ENCODE results near the gene SEMA6D.

SEMA6D gene, protein sequence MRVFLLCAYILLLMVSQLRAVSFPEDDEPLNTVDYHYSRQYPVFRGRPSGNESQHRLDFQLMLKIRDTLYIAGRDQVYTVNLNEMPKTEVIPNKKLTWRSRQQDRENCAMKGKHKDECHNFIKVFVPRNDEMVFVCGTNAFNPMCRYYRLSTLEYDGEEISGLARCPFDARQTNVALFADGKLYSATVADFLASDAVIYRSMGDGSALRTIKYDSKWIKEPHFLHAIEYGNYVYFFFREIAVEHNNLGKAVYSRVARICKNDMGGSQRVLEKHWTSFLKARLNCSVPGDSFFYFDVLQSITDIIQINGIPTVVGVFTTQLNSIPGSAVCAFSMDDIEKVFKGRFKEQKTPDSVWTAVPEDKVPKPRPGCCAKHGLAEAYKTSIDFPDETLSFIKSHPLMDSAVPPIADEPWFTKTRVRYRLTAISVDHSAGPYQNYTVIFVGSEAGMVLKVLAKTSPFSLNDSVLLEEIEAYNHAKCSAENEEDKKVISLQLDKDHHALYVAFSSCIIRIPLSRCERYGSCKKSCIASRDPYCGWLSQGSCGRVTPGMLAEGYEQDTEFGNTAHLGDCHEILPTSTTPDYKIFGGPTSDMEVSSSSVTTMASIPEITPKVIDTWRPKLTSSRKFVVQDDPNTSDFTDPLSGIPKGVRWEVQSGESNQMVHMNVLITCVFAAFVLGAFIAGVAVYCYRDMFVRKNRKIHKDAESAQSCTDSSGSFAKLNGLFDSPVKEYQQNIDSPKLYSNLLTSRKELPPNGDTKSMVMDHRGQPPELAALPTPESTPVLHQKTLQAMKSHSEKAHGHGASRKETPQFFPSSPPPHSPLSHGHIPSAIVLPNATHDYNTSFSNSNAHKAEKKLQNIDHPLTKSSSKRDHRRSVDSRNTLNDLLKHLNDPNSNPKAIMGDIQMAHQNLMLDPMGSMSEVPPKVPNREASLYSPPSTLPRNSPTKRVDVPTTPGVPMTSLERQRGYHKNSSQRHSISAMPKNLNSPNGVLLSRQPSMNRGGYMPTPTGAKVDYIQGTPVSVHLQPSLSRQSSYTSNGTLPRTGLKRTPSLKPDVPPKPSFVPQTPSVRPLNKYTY

DNA sequence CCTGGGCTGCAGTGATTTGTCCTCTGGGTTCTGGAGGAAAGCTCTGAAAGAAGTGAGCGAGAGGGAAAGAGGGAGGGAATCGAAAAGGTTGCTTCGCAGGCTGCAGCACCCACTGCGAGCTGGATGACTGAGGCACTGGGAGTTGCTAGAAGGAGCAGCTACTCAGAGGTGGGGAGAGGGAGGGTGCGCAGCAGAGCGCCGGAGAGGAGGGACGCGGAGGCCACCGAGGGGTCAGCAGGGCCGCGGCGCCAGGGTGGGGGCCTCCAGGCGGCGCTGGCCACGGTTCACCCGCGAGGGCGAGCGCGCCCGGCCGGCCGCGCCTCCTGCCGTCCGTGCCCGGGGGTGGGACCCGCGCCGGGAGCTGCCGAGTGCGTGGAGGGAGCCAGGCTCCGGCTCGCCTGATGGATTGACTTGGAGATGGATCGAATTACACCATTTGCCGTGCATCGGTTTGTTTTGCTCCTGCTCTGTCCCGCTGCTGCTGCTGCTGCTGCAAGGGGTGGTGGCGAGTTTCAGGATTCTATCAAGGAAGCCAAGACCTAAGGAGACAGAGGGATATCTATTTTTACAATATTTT, at the start of gene SEMA6D:
SEMA6D (plus strand) TSS at position 470 of the 577 bp plus-strand sequence. CDS start 42,294 bp downstream, outside the sequence.
- Histone ChIP-seq H3K36me3 (ENCODE audit: control insufficient read depth, insufficient read depth, low read length) (no peaks in the 10 kb centered on the region), H3K4me3 (ENCODE audit: low read depth, low read length) (peak within 1 kb of the TSS; percentile 84), H3K27me3 (ENCODE audit: control insufficient read depth, insufficient read depth, low read length) (peaks cover 62% of the 10 kb centered on the region), H3K27ac (ENCODE audit: low read depth, low read length) (no peak within 1 kb of the TSS; the same call in 1 of the 2 replicates), H3K4me1 (ENCODE audit: control insufficient read depth, insufficient read depth, low read length) (peaks cover 19% of the 10 kb centered on the region), H3K9ac (ENCODE audit: low read length) (peak within 1 kb of the TSS; percentile 36), H3K9me3 (ENCODE audit: control insufficient read depth, insufficient read depth, low read depth, low read length) (no peaks in the 10 kb centered on the region)

DNA sequence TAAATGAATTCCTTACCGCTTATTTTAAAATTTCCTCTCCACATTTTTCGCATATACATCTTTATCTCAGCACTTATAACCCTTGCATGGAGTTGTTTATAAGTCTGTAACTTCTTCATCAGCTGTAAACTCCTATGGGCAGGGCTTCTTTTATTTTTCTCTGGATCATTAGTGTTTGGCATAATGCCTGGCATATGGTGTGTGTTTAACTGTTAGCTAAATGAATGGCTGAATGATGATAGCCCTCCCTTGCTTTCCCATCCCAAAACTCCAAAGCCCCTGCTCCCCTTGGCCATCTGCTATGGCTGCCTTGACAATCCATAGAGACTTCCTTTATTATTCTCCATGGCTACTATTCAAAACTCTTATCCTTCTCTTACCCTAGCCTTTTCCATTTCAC, 48.1 kb upstream of the SEMA6D start:
- Histone ChIP-seq H3K36me3 (ENCODE audit: control insufficient read depth, insufficient read depth, low read length) (no peaks in the 10 kb centered on the region), H3K27ac (ENCODE audit: low read depth, low read length) (no peak overlapping the region), H3K9me3 (ENCODE audit: control insufficient read depth, insufficient read depth, low read depth, low read length) (no peaks in the 10 kb centered on the region), H3K4me3 (ENCODE audit: low read depth, low read length) (no peak overlapping the region), H3K4me1 (ENCODE audit: control insufficient read depth, insufficient read depth, low read length) (peaks cover 13% of the 10 kb centered on the region), H3K9ac (ENCODE audit: low read length) (no peak overlapping the region), H3K27me3 (ENCODE audit: control insufficient read depth, insufficient read depth, low read length) (no peaks in the 10 kb centered on the region)

DNA sequence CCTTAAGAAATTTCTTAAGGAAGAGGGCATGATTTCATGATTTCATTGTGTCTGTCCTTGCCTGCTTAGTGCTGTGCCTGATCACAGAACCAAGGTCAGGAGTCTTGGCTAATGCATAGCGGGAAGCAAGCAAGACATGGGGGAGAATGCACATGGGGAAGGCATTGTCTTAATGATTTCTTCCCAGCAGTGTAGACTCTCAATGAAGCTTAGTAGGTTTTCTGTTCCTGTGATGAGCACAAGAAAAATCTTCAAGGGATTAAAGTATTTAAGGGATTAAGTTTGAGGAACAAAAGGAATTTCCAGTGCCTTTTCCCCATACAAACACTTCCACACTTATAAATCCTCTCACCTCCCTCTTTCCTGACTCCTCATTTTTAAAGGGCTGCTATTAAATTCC, 46.9 kb upstream of the SEMA6D start:
- Histone ChIP-seq H3K9me3 (ENCODE audit: control insufficient read depth, insufficient read depth, low read depth, low read length) (no peaks in the 10 kb centered on the region), H3K9ac (ENCODE audit: low read length) (no peak overlapping the region), H3K27ac (ENCODE audit: low read depth, low read length) (no peak overlapping the region), H3K36me3 (ENCODE audit: control insufficient read depth, insufficient read depth, low read length) (no peaks in the 10 kb centered on the region), H3K27me3 (ENCODE audit: control insufficient read depth, insufficient read depth, low read length) (no peaks in the 10 kb centered on the region), H3K4me3 (ENCODE audit: low read depth, low read length) (no peak overlapping the region), H3K4me1 (ENCODE audit: control insufficient read depth, insufficient read depth, low read length) (peaks cover 24% of the 10 kb centered on the region)

DNA sequence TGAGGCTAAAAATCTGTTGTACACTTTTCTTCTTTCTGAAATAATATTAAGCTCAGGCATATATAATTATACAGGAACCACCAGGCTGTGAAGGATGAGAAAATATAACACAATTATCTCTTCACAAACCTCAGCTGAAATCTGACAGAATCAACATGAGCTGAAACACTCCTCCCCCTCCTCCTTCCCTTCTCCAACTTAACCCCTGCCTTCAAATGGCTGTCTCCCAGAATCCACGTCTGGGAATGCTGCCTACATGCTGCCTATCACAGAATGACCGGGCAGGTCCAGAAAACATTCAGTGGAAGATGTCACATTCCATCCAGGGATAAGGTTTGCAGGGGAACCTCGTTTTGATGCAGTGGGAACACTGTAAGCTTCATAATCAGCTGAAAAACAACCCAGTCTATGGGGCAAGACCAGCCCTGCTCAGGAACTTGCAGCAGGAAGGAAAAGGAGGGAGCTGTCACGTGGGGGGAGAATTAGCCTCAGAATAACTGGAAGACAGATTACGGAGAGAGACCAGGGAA, 44.0 kb upstream of the SEMA6D start:
- peaks cover 33% of the 10 kb centered on the region for H3K4me1 ChIP-seq (ENCODE audit: control insufficient read depth, insufficient read depth, low read length)
- H3K9ac ChIP-seq (ENCODE audit: low read length), result no peak overlapping the region
- H3K36me3 ChIP-seq (ENCODE audit: control insufficient read depth, insufficient read depth, low read length), result no peaks in the 10 kb centered on the region
- H3K27me3 ChIP-seq (ENCODE audit: control insufficient read depth, insufficient read depth, low read length), result no peaks in the 10 kb centered on the region
- H3K9me3 ChIP-seq (ENCODE audit: control insufficient read depth, insufficient read depth, low read depth, low read length), result peaks cover 9% of the 10 kb centered on the region; the same call in 1 of the 2 replicates
- H3K4me3 ChIP-seq (ENCODE audit: low read depth, low read length), result no peak overlapping the region
- no peak overlapping the region for H3K27ac ChIP-seq (ENCODE audit: low read depth, low read length)

DNA sequence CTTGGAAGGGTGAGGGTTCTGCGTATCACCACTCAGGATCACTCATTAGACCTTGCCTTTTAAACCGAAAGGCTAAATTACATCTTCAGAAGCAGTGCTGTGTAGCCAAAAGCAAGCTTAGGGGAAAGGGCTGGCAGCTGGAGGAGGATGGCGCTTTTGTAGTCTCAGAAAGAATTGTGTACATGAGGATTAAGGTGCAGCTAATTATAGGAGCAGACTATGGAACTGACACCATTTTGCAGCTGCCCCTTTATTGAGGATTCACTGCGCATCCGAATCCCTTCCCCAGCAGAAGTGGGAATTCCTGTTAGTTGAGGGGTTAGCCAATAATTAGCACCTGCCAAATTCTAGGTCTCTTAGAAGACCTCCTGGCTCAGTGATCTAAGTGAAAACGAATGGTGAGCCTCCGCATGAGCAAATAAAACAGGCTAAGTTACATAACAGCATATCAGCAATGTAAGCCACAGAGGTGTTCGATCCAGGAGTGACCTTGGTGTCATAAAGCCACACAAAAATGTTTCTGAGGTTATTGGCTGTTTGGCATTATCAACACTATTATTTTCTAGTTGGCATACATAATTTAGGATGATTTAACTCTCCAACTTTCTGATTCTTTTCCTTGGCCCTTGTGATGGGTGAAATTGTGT, 42.6 kb upstream of the SEMA6D start:
- Histone ChIP-seq H3K27me3 (ENCODE audit: control insufficient read depth, insufficient read depth, low read length) (no peaks in the 10 kb centered on the region), H3K9ac (ENCODE audit: low read length) (no peak overlapping the region)

DNA sequence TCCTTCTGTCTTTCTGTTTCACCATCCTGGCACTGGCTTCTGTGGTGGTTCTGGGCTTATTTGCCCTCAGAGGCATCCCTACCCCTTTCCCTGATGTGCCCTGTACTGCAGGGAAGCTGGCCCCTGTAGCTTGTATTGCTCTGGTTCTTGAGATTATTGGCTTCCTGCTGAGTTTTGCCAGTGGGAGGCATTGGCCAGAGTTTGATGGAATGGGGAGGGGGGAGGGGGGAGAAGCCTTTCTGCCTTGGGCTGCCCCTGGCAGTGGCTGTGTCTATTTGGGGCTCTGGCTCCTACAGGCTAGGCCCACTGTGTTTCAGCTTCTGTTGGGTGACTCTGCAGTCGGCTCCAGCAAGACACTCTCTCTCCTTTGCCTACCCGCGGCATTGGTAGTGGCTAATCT, 41.6 kb upstream of the SEMA6D start:
- H3K36me3 ChIP-seq (ENCODE audit: control insufficient read depth, insufficient read depth, low read length), result no peaks in the 10 kb centered on the region
- H3K9me3 ChIP-seq (ENCODE audit: control insufficient read depth, insufficient read depth, low read depth, low read length), result peaks cover 9% of the 10 kb centered on the region; the same call in 1 of the 2 replicates
- no peak overlapping the region for H3K9ac ChIP-seq (ENCODE audit: low read length)
- peaks cover 33% of the 10 kb centered on the region for H3K4me1 ChIP-seq (ENCODE audit: control insufficient read depth, insufficient read depth, low read length)
- no peak overlapping the region for H3K4me3 ChIP-seq (ENCODE audit: low read depth, low read length)
- no peaks in the 10 kb centered on the region for H3K27me3 ChIP-seq (ENCODE audit: control insufficient read depth, insufficient read depth, low read length)
- no peak overlapping the region for H3K27ac ChIP-seq (ENCODE audit: low read depth, low read length)

More for the DNA sequence above, 42.6 kb upstream of the SEMA6D start:
- Histone ChIP-seq H3K4me1 (ENCODE audit: control insufficient read depth, insufficient read depth, low read length) (peaks cover 33% of the 10 kb centered on the region), H3K27ac (ENCODE audit: low read depth, low read length) (no peak overlapping the region), H3K36me3 (ENCODE audit: control insufficient read depth, insufficient read depth, low read length) (no peaks in the 10 kb centered on the region), H3K9me3 (ENCODE audit: control insufficient read depth, insufficient read depth, low read depth, low read length) (peaks cover 9% of the 10 kb centered on the region; the same call in 1 of the 2 replicates), H3K4me3 (ENCODE audit: low read depth, low read length) (no peak overlapping the region)

DNA sequence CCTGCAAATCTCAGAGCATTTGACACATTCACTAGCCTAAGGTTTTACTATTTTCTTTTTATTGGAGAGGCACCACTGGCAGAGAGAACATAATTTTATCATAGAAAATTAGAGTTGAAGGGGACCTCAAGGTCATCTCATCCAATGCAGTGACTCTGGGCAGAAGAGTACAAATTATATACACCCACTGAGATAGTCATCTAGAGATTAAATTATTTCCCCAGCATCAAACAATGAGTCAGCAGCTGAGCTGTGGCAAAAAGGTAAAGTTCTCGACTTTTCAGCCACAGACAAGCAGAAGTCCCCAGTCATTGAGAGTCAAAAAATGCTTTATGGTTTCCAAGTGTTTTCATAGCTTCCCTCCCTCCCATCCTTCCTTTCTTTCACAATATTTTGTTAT, 39.3 kb upstream of the SEMA6D start:
- Histone ChIP-seq H3K9ac (ENCODE audit: low read length) (no peak overlapping the region), H3K9me3 (ENCODE audit: control insufficient read depth, insufficient read depth, low read depth, low read length) (peaks cover 9% of the 10 kb centered on the region; the same call in 1 of the 2 replicates), H3K27me3 (ENCODE audit: control insufficient read depth, insufficient read depth, low read length) (no peaks in the 10 kb centered on the region), H3K4me1 (ENCODE audit: control insufficient read depth, insufficient read depth, low read length) (peaks cover 31% of the 10 kb centered on the region), H3K4me3 (ENCODE audit: low read depth, low read length) (no peak overlapping the region), H3K36me3 (ENCODE audit: control insufficient read depth, insufficient read depth, low read length) (no peaks in the 10 kb centered on the region), H3K27ac (ENCODE audit: low read depth, low read length) (no peak overlapping the region)

DNA sequence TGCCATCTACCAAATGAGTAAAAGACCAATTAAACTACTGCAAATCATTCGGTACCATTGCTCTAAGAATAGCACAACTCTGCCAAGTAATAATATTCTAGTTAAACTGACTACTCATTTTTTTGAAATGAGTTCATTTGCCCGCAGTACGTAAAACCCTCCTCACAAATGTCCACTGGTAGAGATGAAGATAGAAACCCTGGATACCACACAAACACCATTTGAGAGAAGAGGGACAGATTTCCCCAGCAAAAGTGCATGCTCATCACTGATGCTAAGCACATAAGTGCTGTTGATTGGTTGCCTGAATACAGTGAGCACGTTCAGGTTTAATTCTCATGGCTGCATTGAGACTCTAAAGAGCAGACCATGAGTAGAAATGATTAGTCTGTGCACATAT, 34.6 kb upstream of the SEMA6D start:
- Histone ChIP-seq H3K4me1 (ENCODE audit: control insufficient read depth, insufficient read depth, low read length) (no peaks in the 10 kb centered on the region), H3K4me3 (ENCODE audit: low read depth, low read length) (no peak overlapping the region)

DNA sequence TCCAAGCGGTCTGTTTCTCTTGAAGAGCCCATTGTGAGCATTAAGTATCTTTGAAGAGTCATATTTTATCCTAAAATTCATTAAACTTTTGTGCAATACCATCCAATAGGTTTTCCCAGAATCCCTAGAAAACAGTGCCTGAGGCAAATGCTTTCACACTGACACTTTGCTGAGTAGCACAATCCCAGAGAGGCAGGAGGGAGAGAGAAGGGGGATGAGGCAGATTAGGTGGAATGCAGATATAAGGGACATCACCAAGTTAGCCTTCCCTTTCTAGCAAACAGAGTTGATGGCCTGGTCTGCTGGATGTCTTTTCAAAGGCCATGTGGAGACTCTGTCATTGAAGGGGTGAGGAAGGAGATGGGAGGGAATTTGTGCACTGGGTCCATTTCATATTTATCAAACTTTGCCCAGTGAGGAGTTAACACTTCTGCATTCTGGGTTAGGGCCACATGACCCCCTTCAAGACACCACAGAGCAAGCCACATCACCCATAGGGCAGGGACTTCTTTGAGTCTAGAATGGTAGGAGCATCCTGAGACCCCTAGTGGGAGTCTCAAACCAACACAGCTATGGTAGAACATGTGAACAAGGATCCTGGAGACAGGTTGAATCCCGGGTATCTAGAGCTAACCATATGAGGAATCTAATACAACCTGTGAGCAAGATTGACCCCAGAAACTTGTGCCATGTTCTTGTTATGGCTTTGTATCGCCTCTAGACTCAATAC, 32.0 kb upstream of the SEMA6D start:
- Histone ChIP-seq H3K4me1 (ENCODE audit: control insufficient read depth, insufficient read depth, low read length) (no peaks in the 10 kb centered on the region), H3K27me3 (ENCODE audit: control insufficient read depth, insufficient read depth, low read length) (no peaks in the 10 kb centered on the region), H3K36me3 (ENCODE audit: control insufficient read depth, insufficient read depth, low read length) (no peaks in the 10 kb centered on the region), H3K27ac (ENCODE audit: low read depth, low read length) (no peak overlapping the region), H3K9me3 (ENCODE audit: control insufficient read depth, insufficient read depth, low read depth, low read length) (no peaks in the 10 kb centered on the region), H3K9ac (ENCODE audit: low read length) (no peak overlapping the region), H3K4me3 (ENCODE audit: low read depth, low read length) (no peak overlapping the region)

More for the DNA sequence above, 34.6 kb upstream of the SEMA6D start:
- Histone ChIP-seq H3K27ac (ENCODE audit: low read depth, low read length) (no peak overlapping the region), H3K9ac (ENCODE audit: low read length) (no peak overlapping the region), H3K9me3 (ENCODE audit: control insufficient read depth, insufficient read depth, low read depth, low read length) (no peaks in the 10 kb centered on the region), H3K36me3 (ENCODE audit: control insufficient read depth, insufficient read depth, low read length) (no peaks in the 10 kb centered on the region), H3K27me3 (ENCODE audit: control insufficient read depth, insufficient read depth, low read length) (no peaks in the 10 kb centered on the region)

Data from HUES6 (cell line).